ENCODE data around the gene ELAVL4.

Gene ELAVL4

GRCh38 chr1:50246869-50247268 is 138.1 kb downstream of the ELAVL4 start:
- no peak overlapping the region for H3K27ac ChIP-seq
- no peak for TF ChIP-seq ZFX (IDR thresholded peaks at IDR 0.05)
- no peak for TF ChIP-seq CTCF (conservative IDR thresholded peaks at IDR 0.05)

GRCh38 chr1:50251702-50252101 is 143.0 kb downstream of the ELAVL4 start:
- H3K27ac ChIP-seq: no peak overlapping the region
- TF ChIP-seq CTCF (conservative IDR thresholded peaks at IDR 0.05): no peak
- no peak for TF ChIP-seq ZFX (IDR thresholded peaks at IDR 0.05)

- no peak overlapping the region for H3K27ac ChIP-seq
- TF ChIP-seq CTCF (conservative IDR thresholded peaks at IDR 0.05) (no peak), ZFX (IDR thresholded peaks at IDR 0.05) (no peak)
Observed at GRCh38 chr1:50252196-50252595, 143.5 kb downstream of the ELAVL4 start.
